Type B pancreatic cell (in vitro differentiated cells): Measurements from ENCODE around the gene SLC35D3. TPM values are rescaled to one million over a fixed set of nuclear protein-coding genes. Genes with fewer than 3 reads are reported as not detected.

Experiments
- DNase-seq: peaks from one replicate; pipeline ENCODE4 v3.0.0; 2021; ENCODE audit warnings: mixed read lengths; ENCODE audit not compliant: unreplicated experiment; ENCODE audit errors: extremely low spot score
- H3K27ac Mint-ChIP-seq: 2 replicates; pipeline ENCODE4 v1.8.0; 2021; ENCODE audit warnings: mild to moderate bottlenecking, mixed read lengths
- H3K27me3 Mint-ChIP-seq: 2 replicates; pipeline ENCODE4 v1.8.0; 2021; ENCODE audit warnings: mixed read lengths
- H3K36me3 Mint-ChIP-seq: 2 replicates; pipeline ENCODE4 v1.8.0; 2021; ENCODE audit warnings: mixed read lengths
- H3K4me1 Mint-ChIP-seq: one replicate; pipeline ENCODE4 v1.8.0; 2021; ENCODE audit warnings: mixed read lengths; ENCODE audit not compliant: unreplicated experiment
- H3K4me3 Mint-ChIP-seq: 2 replicates; pipeline ENCODE4 v1.8.0; 2021; ENCODE audit warnings: mild to moderate bottlenecking, mixed read lengths
- H3K9me3 Mint-ChIP-seq: 2 replicates; pipeline ENCODE4 v1.8.0; 2021; ENCODE audit warnings: mixed read lengths
- CTCF ChIP-seq: fragments of 200-600 bp; sonication (generic); conservative IDR thresholded peaks from 2 replicates; pipeline ENCODE4 v1.5.0; 2021; ENCODE audit warnings: antibody characterized with exemption, mild to moderate bottlenecking
- total RNA-seq: library from RNA; stranded (reverse); gene quantifications from 2 replicates; pipeline ENCODE4 v1.2.1, GENCODE V29; 2021; ENCODE audit warnings: low replicate concordance

SLC35D3 gene
- total RNA-seq, 1 donor from 2014 or later = 0.41 TPM

GRCh38 chr6:136920671-136921380, 1.3 kb upstream of the SLC35D3 start:
- no peak for DNase-seq
- H3K27ac Mint-ChIP-seq = no peak overlapping the region
- no peaks in the 10 kb centered on the region for H3K9me3 Mint-ChIP-seq
- peaks cover 10% of the 10 kb centered on the region for H3K36me3 Mint-ChIP-seq
- H3K4me3 Mint-ChIP-seq = peak overlapping the region; percentile 86
- peaks cover 6% of the 10 kb centered on the region for H3K4me1 Mint-ChIP-seq
- no peak for TF ChIP-seq CTCF
- peaks cover 57% of the 10 kb centered on the region for H3K27me3 Mint-ChIP-seq

- H3K4me1 Mint-ChIP-seq = peaks cover 6% of the 10 kb centered on the region
- no peaks in the 10 kb centered on the region for H3K9me3 Mint-ChIP-seq
- H3K27ac Mint-ChIP-seq = no peak overlapping the region
- peaks cover 8% of the 10 kb centered on the region for H3K36me3 Mint-ChIP-seq
- H3K27me3 Mint-ChIP-seq = peaks cover 63% of the 10 kb centered on the region
- DNase-seq = no peak
- no peak for TF ChIP-seq CTCF
- peak overlapping the region; percentile 86 for H3K4me3 Mint-ChIP-seq
Measured at GRCh38 chr6:136921381-136921935, 643 bp upstream of the SLC35D3 start.

- H3K4me3 Mint-ChIP-seq = peak overlapping the region; percentile 86
- TF ChIP-seq CTCF = no peak
- peaks cover 74% of the 10 kb centered on the region for H3K27me3 Mint-ChIP-seq
- H3K36me3 Mint-ChIP-seq = peaks cover 5% of the 10 kb centered on the region
- no peak overlapping the region for H3K27ac Mint-ChIP-seq
- peaks cover 6% of the 10 kb centered on the region for H3K4me1 Mint-ChIP-seq
- no peaks in the 10 kb centered on the region for H3K9me3 Mint-ChIP-seq
- DNase-seq = no peak
Measured at GRCh38 chr6:136922685-136923006, 545 bp downstream of the SLC35D3 start.

GRCh38 chr6:136923116-136923953, 1.2 kb downstream of the SLC35D3 start:
- no peak for TF ChIP-seq CTCF
- DNase-seq = no peak
- H3K9me3 Mint-ChIP-seq = no peaks in the 10 kb centered on the region
- H3K27ac Mint-ChIP-seq = no peak overlapping the region
- H3K4me1 Mint-ChIP-seq = peaks cover 6% of the 10 kb centered on the region
- H3K36me3 Mint-ChIP-seq = peaks cover 5% of the 10 kb centered on the region
- peaks cover 74% of the 10 kb centered on the region for H3K27me3 Mint-ChIP-seq
- peak overlapping the region; percentile 68 for H3K4me3 Mint-ChIP-seq

- peaks cover 66% of the 10 kb centered on the region for H3K27me3 Mint-ChIP-seq
Measured at GRCh38 chr6:136923954-136924673, 2.0 kb downstream of the SLC35D3 start.

More at GRCh38 chr6:136923954-136924673, 2.0 kb downstream of the SLC35D3 start:
- Mint-ChIP-seq H3K27ac (no peak overlapping the region), H3K9me3 (no peaks in the 10 kb centered on the region), H3K36me3 (no peaks in the 10 kb centered on the region), H3K4me3 (peak overlapping the region; percentile 68), H3K4me1 (peaks cover 6% of the 10 kb centered on the region)
- DNase-seq = no peak
- TF ChIP-seq CTCF = no peak
